Measurements from ENCODE around the gene NLRP6.
"Not testable (repeated sequence)": the region's sequence is repeated elsewhere in the genome, so short reads cannot be mapped to it uniquely, and the experiment has no call there.

The NLRP6 gene

DNA sequence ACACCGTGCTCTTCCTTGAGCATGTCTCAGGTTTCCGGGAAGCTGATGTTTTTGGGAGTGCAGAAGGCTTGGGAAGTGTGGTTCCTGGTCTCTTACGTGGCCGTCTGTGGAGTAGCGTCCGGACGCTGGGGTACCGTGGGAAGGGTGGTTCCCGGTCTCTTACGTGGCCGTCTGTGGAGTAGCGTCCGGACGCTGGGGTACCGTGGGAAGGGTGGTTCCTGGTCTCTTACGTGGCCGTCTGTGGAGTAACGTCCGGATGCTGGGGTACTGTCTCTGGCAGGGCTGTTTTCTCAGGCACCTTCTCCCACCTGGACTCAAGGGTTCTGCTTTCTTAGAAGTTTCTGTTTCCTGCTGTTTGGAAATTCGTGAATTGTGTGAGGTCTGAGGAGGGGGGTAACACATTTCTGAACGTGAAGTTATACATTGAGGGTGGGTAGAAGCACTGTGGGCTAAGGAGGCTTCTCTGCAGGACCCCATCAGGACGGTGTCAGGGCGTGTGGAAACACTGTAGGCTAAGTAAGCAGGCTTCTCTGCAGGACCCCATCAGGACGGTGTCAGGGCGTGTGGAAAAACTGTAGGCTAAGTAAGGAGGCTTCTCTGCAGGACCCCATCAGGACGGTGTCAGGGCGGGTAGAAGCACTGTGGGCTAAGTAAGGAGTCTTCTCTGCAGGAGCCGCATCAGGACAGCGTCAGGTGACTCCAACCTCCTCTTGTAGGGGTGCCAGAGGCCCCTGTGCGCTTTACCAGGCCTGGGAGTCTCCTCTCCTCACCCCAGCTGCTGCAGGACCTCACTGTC lies 47.8 kb downstream of the NLRP6 start:
- DNase-seq (ENCODE audit: extremely low spot score) = no peak
- POLR2A ChIA-PET = no interaction called here
- TF ChIP-seq, protein P1, sequence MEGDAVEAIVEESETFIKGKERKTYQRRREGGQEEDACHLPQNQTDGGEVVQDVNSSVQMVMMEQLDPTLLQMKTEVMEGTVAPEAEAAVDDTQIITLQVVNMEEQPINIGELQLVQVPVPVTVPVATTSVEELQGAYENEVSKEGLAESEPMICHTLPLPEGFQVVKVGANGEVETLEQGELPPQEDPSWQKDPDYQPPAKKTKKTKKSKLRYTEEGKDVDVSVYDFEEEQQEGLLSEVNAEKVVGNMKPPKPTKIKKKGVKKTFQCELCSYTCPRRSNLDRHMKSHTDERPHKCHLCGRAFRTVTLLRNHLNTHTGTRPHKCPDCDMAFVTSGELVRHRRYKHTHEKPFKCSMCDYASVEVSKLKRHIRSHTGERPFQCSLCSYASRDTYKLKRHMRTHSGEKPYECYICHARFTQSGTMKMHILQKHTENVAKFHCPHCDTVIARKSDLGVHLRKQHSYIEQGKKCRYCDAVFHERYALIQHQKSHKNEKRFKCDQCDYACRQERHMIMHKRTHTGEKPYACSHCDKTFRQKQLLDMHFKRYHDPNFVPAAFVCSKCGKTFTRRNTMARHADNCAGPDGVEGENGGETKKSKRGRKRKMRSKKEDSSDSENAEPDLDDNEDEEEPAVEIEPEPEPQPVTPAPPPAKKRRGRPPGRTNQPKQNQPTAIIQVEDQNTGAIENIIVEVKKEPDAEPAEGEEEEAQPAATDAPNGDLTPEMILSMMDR (IDR thresholded peaks at IDR 0.05; ENCODE audit: control extremely low read depth, extremely low read depth, low read depth, missing control alignments) = no peak
- CTCF ChIA-PET = interaction anchor here (1.5 to 2.1 kb wide), 3 partner anchors 14 to 76 kb away, joined by 3 to 5 read pairs (median 4); no protein-coding TSS in a partner anchor

- ChIA-PET CTCF (interaction anchor here (1.6 to 2.1 kb wide), 3 partner anchors 14 to 76 kb away, joined by 4 to 8 read pairs (median 5); no protein-coding TSS in a partner anchor), POLR2A (no interaction called here)
- TF ChIP-seq, protein P1 (IDR thresholded peaks at IDR 0.05; ENCODE audit: control extremely low read depth, extremely low read depth, low read depth, missing control alignments) = no peak
- DNase-seq (ENCODE audit: extremely low spot score) = no peak
These were observed 48.3 kb downstream of the NLRP6 start for GRCh38 chr11:326592-326841.

- POLR2A ChIA-PET = interaction anchor here (1.2 kb wide), 1 partner anchor 28 kb away, joined by 5 read pairs; no protein-coding TSS in a partner anchor
- TF ChIP-seq, protein P1 (IDR thresholded peaks at IDR 0.05; ENCODE audit: control extremely low read depth, extremely low read depth, low read depth, missing control alignments) = no peak
- peak; percentile 81 for DNase-seq (ENCODE audit: extremely low spot score)
- CTCF ChIA-PET = interaction anchor here (0.7 to 2.1 kb wide), 6 partner anchors 9 to 176 kb away, joined by 3 to 8 read pairs (median 4); no protein-coding TSS in a partner anchor
These were observed 48.8 kb downstream of the NLRP6 start for GRCh38 chr11:326842-327580.

DNA sequence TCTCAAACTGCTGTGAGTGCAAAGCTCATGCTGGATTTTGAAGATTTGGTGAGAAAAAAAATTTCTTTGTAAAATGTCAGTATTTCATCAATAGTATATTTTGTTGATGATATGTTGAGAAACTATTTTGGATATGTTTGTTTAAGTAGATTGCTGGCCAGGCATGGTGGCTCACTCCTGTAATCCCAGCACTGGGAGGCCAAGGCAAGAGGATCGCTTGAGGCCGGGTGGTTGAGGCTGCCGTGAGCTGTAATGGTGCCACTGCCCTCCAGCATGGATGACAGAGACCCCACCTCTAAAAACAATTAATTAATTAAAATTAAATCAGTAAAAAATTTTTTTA lies 49.3 kb downstream of the NLRP6 start:
- POLR2A ChIA-PET = interaction anchor here (1.2 kb wide), 1 partner anchor 28 kb away, joined by 5 read pairs; no protein-coding TSS in a partner anchor
- CTCF ChIA-PET = interaction anchor here (0.7 to 2.1 kb wide), 6 partner anchors 9 to 175 kb away, joined by 3 to 8 read pairs (median 4); no protein-coding TSS in a partner anchor
- TF ChIP-seq, protein P1 (IDR thresholded peaks at IDR 0.05; ENCODE audit: control extremely low read depth, extremely low read depth, low read depth, missing control alignments) = no peak
- DNase-seq (ENCODE audit: extremely low spot score) = no peak

DNA sequence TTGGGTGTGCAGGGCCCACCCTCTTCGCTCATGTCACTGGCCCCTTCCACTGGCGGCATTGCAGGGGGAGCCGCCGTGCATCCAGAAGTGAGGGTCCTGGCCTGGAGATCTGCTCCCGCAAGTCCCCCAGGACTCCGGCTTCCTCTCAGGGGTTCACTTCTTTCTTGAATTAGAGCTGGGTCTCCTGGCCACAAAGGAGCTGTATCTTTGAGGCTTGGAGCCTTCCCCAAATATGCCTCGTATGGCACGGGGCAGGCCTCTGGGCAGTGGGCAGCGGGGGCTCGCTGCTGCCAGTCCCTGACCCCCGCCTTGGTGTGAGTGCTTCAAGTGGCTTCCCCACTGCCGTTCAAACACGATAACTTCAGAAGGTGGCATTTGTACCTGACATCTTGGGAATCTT lies 49.8 kb downstream of the NLRP6 start:
- ChIA-PET CTCF (interaction anchor here (1.6 to 2.1 kb wide), 3 partner anchors 12 to 78 kb away, joined by 4 to 8 read pairs (median 5); no protein-coding TSS in a partner anchor), POLR2A (interaction anchor here (1.2 kb wide), 1 partner anchor 27 kb away, joined by 5 read pairs; no protein-coding TSS in a partner anchor)
- no peak for DNase-seq (ENCODE audit: extremely low spot score)
- TF ChIP-seq, protein P1 (IDR thresholded peaks at IDR 0.05; ENCODE audit: control extremely low read depth, extremely low read depth, low read depth, missing control alignments) = no peak

DNA sequence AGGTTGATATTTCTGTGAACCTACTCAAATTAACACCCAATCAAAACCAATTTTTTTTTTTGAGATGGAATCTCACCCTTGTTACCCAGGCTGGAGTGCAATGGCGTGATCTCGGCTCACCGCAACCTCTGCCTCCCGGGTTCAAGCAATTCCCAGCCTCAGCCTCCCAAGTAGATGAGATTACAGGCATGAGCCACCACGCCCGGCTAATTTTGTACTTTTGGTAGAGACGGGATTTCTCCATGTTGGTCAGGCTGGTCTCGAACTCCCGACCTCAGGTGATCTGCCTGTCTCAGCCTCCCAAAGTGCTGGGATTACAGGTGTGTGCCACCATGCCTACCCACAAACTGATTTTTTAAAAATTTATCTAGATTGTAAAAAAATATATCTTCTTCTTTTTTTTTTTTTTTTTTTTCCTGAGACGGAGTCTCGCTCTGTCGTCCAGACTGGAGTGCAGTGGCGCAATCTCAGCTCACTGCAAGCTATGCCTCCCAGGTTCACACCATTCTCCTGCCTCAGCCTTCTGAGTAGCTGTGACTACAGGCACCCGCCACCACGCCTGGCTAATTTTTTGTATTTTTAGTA lies 50.4 kb downstream of the NLRP6 start:
- DNase-seq (ENCODE audit: extremely low spot score); POLR2A ChIA-PET: not testable (repeated sequence)
- CTCF ChIA-PET = interaction anchor here (0.8 to 2.1 kb wide), 5 partner anchors 12 to 78 kb away, joined by 3 to 6 read pairs (median 3); no protein-coding TSS in a partner anchor

Measured in GM10248 (cell line).